HG03457 (cell line): ENCODE results near the gene MBP.

Experiments used
- ATAC-seq: cut with Tn5 transposase; IDR thresholded peaks from one replicate; pipeline ENCODE4 v1.9.1; 2021; ENCODE audit warnings: moderate number of reproducible peaks; ENCODE audit not compliant: unreplicated experiment

The MBP gene

GRCh38 chr18:77135339-77136075 lies 2.9 kb upstream of the MBP start:
- no peak for ATAC-seq

GRCh38 chr18:77134611-77135010 lies 2.0 kb upstream of the MBP start:
- ATAC-seq: no peak

- ATAC-seq: no peak
Measured at GRCh38 chr18:77133835-77134496, 1.4 kb upstream of the MBP start.

GRCh38 chr18:77133051-77133834 lies 660 bp upstream of the MBP start:
- no peak for ATAC-seq

- peak; percentile 32 for ATAC-seq
Measured at GRCh38 chr18:77131652-77132368, 773 bp downstream of the MBP start.

- no peak for ATAC-seq
Measured at GRCh38 chr18:77131100-77131651, 1.4 kb downstream of the MBP start.

- ATAC-seq: no peak
Measured at GRCh38 chr18:77130229-77131099, 2.1 kb downstream of the MBP start.

GRCh38 chr18:77129150-77129551 lies 3.4 kb downstream of the MBP start:
- no peak for ATAC-seq

- ATAC-seq: peak; percentile 25
Measured at GRCh38 chr18:77127769-77128671, 4.6 kb downstream of the MBP start.

GRCh38 chr18:77124452-77124922 lies 8.1 kb downstream of the MBP start:
- peak; percentile 49 for ATAC-seq

- no peak for ATAC-seq
Measured at GRCh38 chr18:77123320-77124231, 9.0 kb downstream of the MBP start.

GRCh38 chr18:77121523-77121922 lies 11.1 kb downstream of the MBP start:
- ATAC-seq: no peak

GRCh38 chr18:77119851-77120491 lies 12.6 kb downstream of the MBP start:
- no peak for ATAC-seq

GRCh38 chr18:77119101-77119850 lies 13.3 kb downstream of the MBP start:
- no peak for ATAC-seq

- no peak for ATAC-seq
Measured at GRCh38 chr18:77118256-77119090, 14.1 kb downstream of the MBP start.
